HepG2 (cell line): Measurements from ENCODE around the gene CA7.

Experiments
- ZNF547 ChIP-seq: sonication (generic); formaldehyde crosslinking; IDR thresholded peaks from 2 replicates; pipeline ENCODE4 v1.5.1; 2020; ENCODE audit warnings: mild to moderate bottlenecking, missing genetic modification reagents
- ZNF780A ChIP-seq: sonication (generic); formaldehyde crosslinking; IDR thresholded peaks from 2 replicates; pipeline ENCODE4 v1.8.0; 2022; ENCODE audit warnings: mild to moderate bottlenecking, missing genetic modification reagents, moderate library complexity
- TF ChIP-seq, protein P1 (sequence below): sonication (generic); formaldehyde crosslinking; IDR thresholded peaks from 2 replicates; pipeline ENCODE4 v1.5.0; 2020; ENCODE audit warnings: mild to moderate bottlenecking, missing genetic modification reagents, moderate library complexity

DNA sequence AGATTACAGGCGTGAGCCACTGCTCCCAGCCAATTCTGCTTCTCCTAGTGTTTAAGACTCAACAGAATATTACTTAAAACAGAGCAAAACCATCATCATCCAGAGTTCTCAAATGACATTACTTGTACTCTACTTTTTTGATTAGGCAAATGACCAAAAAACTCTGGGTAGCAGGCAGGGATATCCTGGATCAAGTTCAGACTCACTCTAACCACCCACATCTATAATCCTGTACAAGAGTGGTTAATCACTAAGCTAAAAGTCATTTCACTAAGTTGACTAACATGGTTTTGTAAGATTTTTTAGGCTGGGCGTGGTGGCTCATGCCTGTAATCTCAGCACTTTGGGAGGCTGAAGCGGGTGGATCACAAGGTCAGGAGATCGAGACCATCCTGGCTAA lies 20.2 kb upstream of the CA7 start:
- TF ChIP-seq, protein P1, sequence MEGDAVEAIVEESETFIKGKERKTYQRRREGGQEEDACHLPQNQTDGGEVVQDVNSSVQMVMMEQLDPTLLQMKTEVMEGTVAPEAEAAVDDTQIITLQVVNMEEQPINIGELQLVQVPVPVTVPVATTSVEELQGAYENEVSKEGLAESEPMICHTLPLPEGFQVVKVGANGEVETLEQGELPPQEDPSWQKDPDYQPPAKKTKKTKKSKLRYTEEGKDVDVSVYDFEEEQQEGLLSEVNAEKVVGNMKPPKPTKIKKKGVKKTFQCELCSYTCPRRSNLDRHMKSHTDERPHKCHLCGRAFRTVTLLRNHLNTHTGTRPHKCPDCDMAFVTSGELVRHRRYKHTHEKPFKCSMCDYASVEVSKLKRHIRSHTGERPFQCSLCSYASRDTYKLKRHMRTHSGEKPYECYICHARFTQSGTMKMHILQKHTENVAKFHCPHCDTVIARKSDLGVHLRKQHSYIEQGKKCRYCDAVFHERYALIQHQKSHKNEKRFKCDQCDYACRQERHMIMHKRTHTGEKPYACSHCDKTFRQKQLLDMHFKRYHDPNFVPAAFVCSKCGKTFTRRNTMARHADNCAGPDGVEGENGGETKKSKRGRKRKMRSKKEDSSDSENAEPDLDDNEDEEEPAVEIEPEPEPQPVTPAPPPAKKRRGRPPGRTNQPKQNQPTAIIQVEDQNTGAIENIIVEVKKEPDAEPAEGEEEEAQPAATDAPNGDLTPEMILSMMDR (CRISPR knock-in tag), result no peak
- TF ChIP-seq ZNF780A (CRISPR knock-in tag) (no peak), ZNF547 (CRISPR knock-in tag) (no peak)
